NCI-H2081 treated with DMSO at 0.1 percent for 48 hours (cell line): ENCODE measurements around the gene PHF3.
"Not testable (repeated sequence)": the region's sequence is repeated elsewhere in the genome, so short reads cannot be mapped to it uniquely, and the experiment has no call there.

ENCODE experiments used
- DNase-seq: peaks from one replicate; lab custom pipeline; 2025; lab: John Stamatoyannopoulos, UW

Gene PHF3

DNA sequence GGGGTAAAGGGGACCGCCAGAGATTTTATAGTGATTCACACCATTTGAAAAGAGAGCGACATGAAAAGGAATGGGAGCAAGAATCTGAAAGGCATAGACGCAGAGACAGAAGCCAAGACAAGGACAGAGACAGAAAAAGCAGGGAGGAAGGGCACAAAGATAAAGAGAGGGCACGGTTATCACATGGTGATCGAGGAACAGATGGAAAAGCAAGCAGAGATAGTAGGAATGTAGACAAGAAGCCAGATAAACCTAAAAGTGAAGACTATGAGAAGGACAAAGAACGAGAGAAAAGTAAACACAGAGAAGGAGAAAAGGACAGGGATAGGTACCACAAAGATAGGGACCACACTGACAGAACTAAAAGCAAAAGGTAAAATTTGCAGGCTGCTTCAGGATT, 77.7 kb downstream of the PHF3 start:
- no peak for DNase-seq

GRCh38 chr6:63714091-63714490, 78.5 kb downstream of the PHF3 start:
- no peak for DNase-seq

DNA sequence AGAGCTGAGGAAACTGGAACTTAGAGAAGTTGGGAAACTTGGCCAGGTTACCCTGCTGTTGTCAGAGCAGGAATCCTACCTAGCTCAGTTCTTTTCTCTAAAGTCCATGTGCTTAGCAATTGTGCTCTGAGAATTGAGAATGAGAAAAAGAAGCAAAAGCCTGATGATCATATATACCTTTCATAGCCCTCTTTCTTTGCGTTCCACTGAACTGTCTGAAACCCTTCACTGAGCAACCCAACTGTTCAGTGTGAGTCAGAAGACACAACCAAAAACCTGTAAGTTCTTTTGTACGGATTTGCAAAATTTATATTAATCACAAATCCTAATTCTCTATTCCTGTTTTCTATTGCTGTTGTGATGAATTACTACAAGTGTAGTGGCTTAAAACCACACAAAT, 80.6 kb downstream of the PHF3 start:
- DNase-seq, result no peak

DNA sequence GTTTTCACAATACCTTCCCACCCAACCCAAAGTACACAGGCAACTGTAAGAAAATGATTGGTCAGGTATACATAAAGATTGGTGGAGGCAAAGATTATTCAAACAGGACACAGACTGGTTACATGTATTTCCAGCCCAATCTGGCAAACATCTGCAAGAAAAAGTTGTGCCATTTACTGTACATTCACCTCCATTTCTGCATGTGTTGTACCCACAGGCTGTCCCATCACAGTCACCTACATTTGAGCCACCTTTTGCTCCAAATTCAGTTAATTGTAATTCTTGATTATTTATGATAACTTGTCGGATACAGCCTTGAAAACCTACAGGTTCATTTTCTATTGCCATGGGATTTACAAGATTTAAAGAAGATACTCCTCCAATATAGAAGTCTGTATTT, 85.6 kb downstream of the PHF3 start:
- DNase-seq, result no peak

DNA sequence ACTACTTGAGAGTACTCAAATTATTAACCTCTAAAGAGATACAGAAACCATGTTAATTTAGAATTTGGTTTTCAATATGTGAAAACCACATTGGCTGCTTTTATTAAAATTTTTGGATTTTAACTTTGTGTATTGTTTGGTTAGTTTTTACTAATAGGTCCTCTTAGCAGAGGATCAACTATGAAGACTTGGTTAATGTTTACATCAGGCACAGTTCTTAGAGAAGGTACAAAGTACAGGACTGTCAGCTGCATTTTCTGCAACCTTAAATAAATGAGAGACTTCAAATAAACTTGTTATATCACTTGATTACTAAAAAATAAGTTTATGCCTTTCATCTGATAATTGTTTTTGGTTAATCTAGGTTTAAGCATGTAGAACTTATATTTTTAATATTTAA, 89.1 kb downstream of the PHF3 start:
- DNase-seq, result no peak

GRCh38 chr6:63730311-63730710, 94.7 kb downstream of the PHF3 start:
- no peak for DNase-seq

DNA sequence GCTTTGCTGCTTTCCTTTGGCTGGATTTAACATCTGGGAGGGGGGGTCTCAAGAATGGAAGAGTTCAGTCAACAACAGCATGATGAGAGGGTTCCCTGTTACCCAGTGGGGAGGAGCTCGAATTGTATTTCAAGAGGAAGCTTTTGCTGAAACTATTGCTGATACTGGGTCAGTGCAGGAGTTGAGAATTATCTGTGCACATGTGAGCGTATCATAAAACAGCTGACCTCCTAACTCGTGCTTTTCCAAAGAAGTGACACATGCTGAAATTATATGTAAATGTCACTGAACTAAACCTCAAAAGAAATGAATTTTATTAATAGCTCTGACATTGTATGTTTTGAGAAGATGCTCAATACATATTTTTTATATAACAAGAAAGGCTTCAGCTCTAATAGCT, 96.3 kb downstream of the PHF3 start:
- DNase-seq, result no peak

- no peak for DNase-seq
These were observed 96.7 kb downstream of the PHF3 start for GRCh38 chr6:63732336-63732735.

DNA sequence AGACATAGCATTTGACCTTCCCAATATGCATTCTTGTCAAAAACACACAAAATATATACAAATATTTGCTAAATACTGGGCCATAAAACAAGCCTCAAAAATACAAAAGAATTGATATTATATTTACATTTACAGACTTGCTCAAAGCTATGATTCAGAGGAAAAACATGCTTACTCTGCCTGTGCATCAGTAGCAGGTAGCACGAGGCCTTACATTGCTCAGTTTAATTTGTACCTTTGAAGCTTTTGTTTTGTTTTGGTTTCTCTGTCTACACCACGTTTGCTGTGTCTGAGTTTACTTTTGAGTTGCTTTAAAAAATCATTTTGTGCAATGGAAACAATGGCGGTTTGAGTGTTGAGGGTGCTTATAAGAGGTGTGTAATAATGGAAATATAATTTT, 99.3 kb downstream of the PHF3 start:
- DNase-seq, result no peak

GRCh38 chr6:63738190-63738589, 102.6 kb downstream of the PHF3 start:
- not testable (repeated sequence) for DNase-seq

- no peak for DNase-seq
These were observed 103.6 kb downstream of the PHF3 start for GRCh38 chr6:63739094-63739687.

DNA sequence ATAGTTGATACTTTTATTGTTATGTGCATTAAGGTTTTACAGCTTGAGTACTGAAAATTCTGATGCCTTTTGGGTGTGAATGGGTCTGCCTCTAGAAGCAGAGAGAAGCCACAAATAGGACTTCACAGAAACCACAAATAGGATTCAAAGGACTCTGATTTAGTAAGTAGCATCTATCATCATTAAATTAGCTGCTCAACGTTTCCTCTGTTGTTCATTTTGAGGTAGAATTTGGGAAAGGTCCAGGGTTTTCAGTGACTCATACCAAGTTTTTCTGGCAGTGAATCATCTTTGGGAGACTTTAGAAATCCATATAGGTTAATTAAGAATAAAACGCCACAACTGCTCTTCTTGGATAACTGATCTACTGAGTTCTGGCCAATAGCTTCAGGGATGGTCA, 105.1 kb downstream of the PHF3 start:
- no peak for DNase-seq

- DNase-seq, result no peak
These were observed 106.5 kb downstream of the PHF3 start for GRCh38 chr6:63742060-63742459.

DNA sequence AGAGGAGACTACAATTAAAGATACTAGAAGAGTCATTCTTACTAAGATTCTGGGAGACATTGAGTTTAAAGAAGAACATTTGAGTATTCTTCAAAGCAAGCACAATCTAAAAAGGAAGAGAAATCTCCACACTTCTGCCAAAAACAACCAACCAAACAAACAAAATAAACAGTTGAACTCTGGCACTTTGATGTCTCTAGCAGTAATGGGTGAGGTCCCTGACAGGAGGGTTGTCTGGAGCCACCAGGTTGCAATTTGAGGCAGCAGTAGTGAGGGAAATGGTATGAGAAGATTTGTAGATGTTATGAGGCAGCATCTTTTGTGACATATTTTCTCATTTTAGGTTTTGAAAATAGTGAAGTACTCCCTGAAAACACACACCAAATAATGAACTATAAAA, 108.1 kb downstream of the PHF3 start:
- no peak for DNase-seq

DNA sequence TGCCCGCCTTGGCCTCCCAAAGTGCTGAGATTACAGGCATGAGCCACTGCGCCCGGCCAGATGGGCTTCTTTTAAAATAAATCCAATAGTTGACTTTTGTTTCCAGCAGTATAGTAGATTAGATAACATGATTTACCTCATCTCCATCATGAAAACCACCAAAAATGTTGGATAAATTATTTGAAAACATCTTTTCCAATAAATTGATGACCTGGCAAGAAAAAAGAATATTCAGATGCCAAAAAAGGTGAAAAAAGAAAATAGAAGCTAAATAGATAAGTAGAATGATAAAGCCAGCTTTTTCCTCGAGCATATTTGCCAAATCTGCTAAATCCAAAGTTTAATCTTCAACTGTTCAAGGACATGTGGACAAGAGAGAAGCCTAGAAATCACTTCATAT, 109.2 kb downstream of the PHF3 start:
- DNase-seq, result no peak

GRCh38 chr6:63745784-63746183, 110.2 kb downstream of the PHF3 start:
- DNase-seq, result no peak

DNA sequence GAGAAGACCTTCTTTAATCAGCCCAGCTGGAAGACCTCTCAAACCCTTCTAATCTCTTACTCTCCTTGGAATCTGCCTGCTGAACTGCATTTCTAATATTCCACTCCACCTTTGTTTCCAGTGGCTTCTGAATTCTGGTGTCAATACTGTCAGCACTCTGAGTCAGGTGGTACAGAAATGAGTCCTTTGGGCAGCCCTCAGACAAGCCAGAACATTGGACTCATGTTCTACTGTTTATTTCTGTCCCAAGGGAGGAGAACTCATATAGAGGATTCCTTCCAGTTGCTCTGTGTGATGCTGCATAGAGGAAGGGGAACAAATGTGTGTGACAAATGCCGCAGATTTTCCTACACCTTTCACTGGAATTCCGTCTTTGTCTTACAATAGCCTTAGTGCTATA, 114.8 kb downstream of the PHF3 start:
- DNase-seq, result no peak

DNA sequence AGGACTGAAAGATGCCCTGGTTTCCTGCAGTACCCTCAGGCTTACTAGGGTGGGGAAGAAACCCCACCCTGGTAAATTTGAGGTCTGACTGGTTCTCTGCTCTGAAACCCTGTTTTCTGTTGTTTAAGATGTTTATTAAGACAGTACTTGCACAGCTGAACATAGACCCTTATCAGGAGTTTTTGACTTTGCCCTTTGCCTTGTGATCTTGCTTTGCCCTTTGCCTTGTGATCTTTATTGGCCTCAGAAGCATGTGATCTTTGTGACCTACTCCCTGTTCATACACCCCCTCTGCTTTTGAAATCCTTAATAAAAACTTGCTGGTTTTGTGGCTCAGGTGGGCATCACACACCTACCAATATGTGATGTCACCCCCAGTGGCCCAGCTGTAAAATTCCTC, 121.7 kb downstream of the PHF3 start:
- not testable (repeated sequence) for DNase-seq

- no peak for DNase-seq
These were observed 122.2 kb downstream of the PHF3 start for GRCh38 chr6:63757826-63758225.

DNA sequence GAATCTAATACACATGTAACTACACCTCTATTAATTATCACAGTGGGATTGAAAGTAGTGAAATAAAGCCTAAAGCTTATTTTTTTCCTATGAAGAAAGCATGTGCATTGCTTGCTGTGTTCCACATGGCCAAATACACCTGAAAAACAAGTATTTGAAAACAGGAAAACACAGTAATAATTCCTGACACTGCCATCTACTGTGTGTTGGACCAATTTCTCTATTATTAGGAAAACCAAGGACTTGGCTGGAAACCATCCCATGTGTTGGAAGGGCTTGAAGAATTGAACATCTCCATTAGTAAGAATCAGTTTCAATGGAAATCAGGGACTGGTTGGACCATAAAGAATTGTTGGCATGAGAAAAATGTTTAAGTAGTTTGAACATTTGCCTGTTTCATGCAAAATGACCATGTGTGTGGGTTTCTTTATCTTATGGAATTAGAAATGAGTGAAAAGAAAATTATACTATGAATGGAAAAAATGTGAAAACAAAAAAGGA, 124.1 kb downstream of the PHF3 start:
- DNase-seq, result no peak

DNA sequence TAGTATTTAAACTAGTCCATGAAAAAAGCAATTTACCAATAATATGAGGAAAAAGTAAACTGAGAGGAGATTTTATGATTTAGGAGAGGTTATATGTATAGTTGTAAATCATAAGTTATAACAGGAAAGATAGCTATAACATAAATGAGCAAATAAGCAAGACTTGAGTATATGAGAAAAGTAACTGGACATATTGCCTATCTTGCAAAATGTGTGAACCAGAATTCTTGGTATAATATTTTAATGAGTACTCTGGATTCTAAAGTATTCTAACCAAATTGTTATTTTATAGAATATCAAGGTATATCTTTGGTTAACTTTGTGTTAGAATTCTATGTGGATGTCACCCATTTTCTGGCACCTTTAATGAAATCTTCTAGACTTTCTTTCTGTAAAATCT, 124.6 kb downstream of the PHF3 start:
- DNase-seq, result no peak

DNA sequence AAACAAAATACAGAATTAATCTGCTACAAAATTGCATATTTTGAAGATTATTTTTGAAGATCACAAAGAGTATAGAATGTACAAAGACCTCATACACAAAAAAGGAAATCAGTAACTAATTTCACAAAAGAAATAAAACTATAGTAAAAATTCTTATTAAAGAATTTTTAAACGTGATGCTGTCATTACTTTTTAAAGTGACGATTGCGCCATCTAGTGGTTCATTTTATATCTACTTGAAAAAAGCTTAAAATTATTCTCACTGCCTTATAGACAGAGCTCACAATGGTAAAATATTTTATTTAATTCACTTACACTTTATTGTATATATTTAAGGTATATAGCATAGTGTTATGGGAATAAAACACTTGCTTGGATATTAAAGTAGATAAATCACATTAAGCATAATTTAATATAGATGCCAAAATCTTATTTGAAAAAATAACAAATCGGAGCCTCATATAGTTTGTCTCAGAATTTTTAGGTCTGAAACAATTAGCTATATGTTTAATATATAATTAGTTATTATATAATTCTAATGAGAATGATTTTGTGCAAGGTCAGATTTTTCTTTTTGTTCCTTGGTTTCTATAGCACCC, 128.8 kb downstream of the PHF3 start:
- no peak for DNase-seq
